Measurements from ENCODE around the gene KCNQ1. TPM values are rescaled to one million over a fixed set of nuclear protein-coding genes. Genes with fewer than 3 reads are reported as not detected.

KCNQ1 gene
- total and polyA plus RNA-seq, 2 experiments from 2014 or later, result 0.45 to 0.87 TPM

DNA sequence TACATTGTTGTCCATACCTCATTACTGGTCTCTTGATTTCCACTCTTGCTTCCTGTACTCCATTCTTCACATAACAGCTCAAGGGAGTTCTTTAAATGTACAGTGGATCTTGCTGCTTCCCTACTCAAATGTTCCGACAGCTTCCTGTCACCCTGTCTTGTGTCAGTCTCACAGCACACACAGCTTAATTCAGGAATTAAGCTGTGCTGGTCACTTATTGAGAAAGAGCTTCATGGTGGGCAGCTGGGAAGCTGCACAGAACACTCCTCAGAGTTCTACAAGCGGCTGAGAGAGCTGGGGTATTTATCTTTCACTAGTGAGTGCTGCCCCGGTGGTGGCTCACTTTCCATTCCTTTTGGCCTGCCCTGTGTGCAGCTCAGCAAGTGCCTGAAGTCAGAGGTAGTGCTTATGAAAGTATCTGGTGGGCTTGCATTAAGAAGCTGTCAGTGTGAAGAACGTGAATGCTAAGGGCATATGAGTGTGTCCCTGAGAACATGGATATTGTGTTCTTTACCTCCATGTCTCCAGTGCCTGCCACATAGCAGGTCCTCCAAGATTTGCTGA lies 206.3 kb downstream of the KCNQ1 start:
- Mint-ChIP-seq H3K9me3 (peaks cover 100% of the 10 kb centered on the region), H3K27me3 (ENCODE audit: insufficient read depth, low read depth, poor library complexity) (peaks cover 89% of the 10 kb centered on the region), H3K4me1 (no peaks in the 10 kb centered on the region; the same call in 1 of the 3 replicates), H3K27ac (no peak overlapping the region), H3K36me3 (ENCODE audit: low read depth) (peaks cover 95% of the 10 kb centered on the region), H3K4me3 (no peak overlapping the region)
- Histone ChIP-seq H3K27me3 (ENCODE audit: insufficient read depth) (peaks cover 98% of the 10 kb centered on the region), H3K36me3 (ENCODE audit: insufficient read depth) (peaks cover 24% of the 10 kb centered on the region), H3K4me1 (ENCODE audit: insufficient read depth) (no peaks in the 10 kb centered on the region), H3K9me2 (ENCODE audit: insufficient read depth) (no peaks in the 10 kb centered on the region), H3K4me3 (no peak overlapping the region), H3K79me2 (replicated peaks; ENCODE audit: insufficient read depth) (no peaks in the 10 kb centered on the region), H2AFZ (no peak overlapping the region), H3K4me2 (no peak overlapping the region), H3F3A (replicated peaks; ENCODE audit: low read depth) (no peaks in the 10 kb centered on the region), H4K20me1 (replicated peaks; ENCODE audit: insufficient read depth) (no peaks in the 10 kb centered on the region), H3K27ac (ENCODE audit: low read depth) (no peak overlapping the region)
- ATAC-seq (no peak), DNase-seq (ENCODE audit: low spot score) (no peak)
- TF ChIP-seq, protein P1, sequence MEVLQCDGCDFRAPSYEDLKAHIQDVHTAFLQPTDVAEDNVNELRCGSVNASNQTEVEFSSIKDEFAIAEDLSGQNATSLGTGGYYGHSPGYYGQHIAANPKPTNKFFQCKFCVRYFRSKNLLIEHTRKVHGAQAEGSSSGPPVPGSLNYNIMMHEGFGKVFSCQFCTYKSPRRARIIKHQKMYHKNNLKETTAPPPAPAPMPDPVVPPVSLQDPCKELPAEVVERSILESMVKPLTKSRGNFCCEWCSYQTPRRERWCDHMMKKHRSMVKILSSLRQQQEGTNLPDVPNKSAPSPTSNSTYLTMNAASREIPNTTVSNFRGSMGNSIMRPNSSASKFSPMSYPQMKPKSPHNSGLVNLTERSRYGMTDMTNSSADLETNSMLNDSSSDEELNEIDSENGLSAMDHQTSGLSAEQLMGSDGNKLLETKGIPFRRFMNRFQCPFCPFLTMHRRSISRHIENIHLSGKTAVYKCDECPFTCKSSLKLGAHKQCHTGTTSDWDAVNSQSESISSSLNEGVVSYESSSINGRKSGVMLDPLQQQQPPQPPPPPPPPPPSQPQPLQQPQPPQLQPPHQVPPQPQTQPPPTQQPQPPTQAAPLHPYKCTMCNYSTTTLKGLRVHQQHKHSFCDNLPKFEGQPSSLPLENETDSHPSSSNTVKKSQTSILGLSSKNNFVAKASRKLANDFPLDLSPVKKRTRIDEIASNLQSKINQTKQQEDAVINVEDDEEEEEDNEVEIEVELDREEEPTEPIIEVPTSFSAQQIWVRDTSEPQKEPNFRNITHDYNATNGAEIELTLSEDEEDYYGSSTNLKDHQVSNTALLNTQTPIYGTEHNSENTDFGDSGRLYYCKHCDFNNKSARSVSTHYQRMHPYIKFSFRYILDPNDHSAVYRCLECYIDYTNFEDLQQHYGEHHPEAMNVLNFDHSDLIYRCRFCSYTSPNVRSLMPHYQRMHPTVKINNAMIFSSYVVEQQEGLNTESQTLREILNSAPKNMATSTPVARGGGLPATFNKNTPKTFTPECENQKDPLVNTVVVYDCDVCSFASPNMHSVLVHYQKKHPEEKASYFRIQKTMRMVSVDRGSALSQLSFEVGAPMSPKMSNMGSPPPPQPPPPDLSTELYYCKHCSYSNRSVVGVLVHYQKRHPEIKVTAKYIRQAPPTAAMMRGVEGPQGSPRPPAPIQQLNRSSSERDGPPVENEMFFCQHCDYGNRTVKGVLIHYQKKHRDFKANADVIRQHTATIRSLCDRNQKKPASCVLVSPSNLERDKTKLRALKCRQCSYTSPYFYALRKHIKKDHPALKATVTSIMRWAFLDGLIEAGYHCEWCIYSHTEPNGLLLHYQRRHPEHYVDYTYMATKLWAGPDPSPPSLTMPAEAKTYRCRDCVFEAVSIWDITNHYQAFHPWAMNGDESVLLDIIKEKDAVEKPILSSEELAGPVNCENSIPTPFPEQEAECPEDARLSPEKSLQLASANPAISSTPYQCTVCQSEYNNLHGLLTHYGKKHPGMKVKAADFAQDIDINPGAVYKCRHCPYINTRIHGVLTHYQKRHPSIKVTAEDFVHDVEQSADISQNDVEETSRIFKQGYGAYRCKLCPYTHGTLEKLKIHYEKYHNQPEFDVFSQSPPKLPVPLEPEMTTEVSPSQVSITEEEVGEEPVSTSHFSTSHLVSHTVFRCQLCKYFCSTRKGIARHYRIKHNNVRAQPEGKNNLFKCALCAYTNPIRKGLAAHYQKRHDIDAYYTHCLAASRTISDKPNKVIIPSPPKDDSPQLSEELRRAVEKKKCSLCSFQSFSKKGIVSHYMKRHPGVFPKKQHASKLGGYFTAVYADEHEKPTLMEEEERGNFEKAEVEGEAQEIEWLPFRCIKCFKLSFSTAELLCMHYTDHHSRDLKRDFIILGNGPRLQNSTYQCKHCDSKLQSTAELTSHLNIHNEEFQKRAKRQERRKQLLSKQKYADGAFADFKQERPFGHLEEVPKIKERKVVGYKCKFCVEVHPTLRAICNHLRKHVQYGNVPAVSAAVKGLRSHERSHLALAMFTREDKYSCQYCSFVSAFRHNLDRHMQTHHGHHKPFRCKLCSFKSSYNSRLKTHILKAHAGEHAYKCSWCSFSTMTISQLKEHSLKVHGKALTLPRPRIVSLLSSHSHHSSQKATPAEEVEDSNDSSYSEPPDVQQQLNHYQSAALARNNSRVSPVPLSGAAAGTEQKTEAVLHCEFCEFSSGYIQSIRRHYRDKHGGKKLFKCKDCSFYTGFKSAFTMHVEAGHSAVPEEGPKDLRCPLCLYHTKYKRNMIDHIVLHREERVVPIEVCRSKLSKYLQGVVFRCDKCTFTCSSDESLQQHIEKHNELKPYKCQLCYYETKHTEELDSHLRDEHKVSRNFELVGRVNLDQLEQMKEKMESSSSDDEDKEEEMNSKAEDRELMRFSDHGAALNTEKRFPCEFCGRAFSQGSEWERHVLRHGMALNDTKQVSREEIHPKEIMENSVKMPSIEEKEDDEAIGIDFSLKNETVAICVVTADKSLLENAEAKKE (CRISPR knock-in tag; IDR thresholded peaks at IDR 0.05), result no peak
- TF ChIP-seq EZH2phosphoT487 (IDR thresholded peaks at IDR 0.05; ENCODE audit: unreplicated experiment) (no peak), ZNF331 (CRISPR knock-in tag; IDR thresholded peaks at IDR 0.05; ENCODE audit: low read depth) (no peak), JUNB (IDR thresholded peaks at IDR 0.05; ENCODE audit: unreplicated experiment) (no peak)
- TF ChIP-seq, protein P2, sequence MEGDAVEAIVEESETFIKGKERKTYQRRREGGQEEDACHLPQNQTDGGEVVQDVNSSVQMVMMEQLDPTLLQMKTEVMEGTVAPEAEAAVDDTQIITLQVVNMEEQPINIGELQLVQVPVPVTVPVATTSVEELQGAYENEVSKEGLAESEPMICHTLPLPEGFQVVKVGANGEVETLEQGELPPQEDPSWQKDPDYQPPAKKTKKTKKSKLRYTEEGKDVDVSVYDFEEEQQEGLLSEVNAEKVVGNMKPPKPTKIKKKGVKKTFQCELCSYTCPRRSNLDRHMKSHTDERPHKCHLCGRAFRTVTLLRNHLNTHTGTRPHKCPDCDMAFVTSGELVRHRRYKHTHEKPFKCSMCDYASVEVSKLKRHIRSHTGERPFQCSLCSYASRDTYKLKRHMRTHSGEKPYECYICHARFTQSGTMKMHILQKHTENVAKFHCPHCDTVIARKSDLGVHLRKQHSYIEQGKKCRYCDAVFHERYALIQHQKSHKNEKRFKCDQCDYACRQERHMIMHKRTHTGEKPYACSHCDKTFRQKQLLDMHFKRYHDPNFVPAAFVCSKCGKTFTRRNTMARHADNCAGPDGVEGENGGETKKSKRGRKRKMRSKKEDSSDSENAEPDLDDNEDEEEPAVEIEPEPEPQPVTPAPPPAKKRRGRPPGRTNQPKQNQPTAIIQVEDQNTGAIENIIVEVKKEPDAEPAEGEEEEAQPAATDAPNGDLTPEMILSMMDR (conservative IDR thresholded peaks at IDR 0.05; ENCODE audit: low read depth in 2 of 2), result no peak

All from GM23338 (cell line).